ENCODE data around the gene GGA1.

Gene GGA1

DNA sequence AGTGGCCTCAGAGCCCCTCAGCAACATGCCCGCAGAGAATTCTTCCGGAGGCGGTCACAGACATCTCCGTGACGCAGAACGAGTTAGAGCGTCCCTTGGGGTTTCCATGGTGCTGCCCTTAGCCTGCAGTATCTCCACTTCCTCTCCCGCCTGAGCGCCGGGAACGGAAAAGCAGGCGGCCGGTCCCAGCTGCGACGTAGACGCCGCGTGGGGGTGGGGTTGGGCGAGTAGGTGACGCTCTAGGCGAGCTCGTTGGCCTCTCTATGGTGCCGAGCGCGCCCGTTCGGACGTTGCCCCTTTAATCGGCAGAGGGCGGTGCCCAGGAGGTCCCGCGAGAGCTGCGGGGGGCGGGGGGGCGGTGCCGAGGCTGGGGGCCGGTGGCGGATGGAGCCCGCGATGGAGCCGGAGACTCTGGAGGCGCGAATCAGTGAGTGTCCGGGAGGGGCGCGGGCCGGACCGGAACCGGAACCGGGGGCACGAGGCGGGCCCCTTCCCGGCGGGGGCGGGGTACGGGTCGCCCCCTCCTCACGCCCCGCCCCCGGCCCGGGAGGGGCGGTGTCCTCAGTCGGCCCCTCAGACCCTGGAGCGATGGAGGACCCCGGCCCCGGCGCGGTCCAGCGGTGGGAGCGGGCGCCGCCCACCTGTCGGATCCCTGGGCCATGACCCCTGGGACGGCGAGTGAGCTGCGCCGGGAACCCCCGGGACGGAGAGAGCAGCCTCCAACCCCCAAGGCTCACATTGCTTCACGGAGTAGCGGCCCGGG is at the start of gene GGA1:
TSS of gene GGA1 (plus strand) at position 358 of the 763 bp plus-strand sequence. CDS start at position 385, 27 bp downstream.
- peak; percentile 93 for DNase-seq

- no peak for DNase-seq
Observed at GRCh38 chr22:37559521-37559900, 49.1 kb upstream of the GGA1 start.

GRCh38 chr22:37559901-37560607 is 48.6 kb upstream of the GGA1 start, which contains the start of gene CDC42EP1:
CDC42EP1 (plus strand) TSS chr22:37560480; CDS start chr22:37566350, 5,870 bp downstream.
- DNase-seq: no peak

- no peak for DNase-seq
Observed at GRCh38 chr22:37560608-37561211, 47.9 kb upstream of the GGA1 start.

GRCh38 chr22:37561212-37562048 is 47.2 kb upstream of the GGA1 start:
- DNase-seq: peak; percentile 78

GRCh38 chr22:37562049-37562875 is 46.4 kb upstream of the GGA1 start:
- DNase-seq: no peak

- no peak for DNase-seq
Observed at GRCh38 chr22:37563153-37564081, 45.2 kb upstream of the GGA1 start.

- no peak for DNase-seq
Observed at GRCh38 chr22:37564111-37564711, 44.4 kb upstream of the GGA1 start.

DNA sequence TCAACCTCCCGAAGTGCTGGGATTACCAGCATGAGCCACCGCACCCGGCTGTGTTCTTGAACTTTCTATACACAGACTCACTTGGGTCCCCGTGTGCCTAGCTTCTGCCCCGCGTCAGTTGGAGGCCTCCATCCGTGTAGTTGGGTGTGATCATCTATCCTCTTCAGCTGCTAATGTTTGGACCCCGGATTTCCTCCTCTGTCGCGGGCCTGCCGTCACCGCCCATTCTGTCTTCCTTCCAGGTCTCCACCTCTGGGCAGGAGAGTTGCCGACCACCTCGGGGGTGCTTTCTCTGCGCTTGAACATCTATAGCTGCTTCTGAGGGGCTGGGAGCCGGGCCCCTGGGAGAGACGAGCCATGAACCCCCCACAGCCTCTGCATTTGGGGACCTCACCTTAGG is 42.8 kb upstream of the GGA1 start:
- no peak for DNase-seq

- peak; percentile 59 for DNase-seq
Observed at GRCh38 chr22:37566329-37566837, 42.3 kb upstream of the GGA1 start.

DNA sequence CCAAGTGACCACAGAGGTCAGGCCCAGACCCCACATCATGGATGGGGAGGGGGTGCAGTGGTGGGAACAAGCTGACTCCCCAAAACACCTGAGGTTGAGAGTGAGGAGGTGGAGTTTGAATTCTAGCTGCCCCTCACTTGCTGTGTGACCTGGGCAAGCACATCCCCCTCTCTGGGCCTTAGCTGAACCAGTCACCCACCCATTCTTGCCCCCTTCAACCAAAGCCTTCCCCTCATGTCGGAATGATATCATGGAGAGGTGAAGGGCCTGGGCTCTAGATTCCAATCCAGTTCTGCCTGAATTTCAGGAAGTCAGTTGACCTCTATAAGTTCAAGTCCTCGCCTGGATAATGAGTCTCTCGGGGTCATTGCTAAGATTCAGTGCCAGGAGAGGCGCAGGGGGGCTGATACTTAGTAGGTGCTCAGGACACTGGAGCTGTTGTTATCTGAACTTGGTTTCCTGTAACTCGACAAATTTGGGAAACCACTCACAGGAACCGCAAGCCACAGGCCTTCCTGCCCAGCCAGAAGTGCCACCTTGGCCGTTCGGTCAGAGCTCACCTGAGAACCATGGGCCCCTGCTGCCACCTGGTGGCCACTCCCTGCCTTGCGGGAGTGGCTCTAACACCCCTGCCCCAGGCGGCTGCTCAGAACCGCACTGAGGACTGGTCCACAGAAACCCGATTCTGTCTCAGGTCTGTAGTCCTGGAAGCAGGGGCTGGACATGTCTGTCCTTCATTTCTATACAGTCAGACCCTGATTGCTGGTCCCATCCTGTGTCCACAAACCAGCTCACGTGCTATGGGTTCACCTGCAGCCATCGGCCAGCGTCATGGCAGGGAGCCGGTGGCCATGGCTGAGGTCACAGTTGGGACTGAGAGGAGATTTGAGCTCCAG is 41.5 kb upstream of the GGA1 start:
- DNase-seq: peak; percentile 98

GRCh38 chr22:37568012-37568411 is 40.6 kb upstream of the GGA1 start:
- DNase-seq: no peak

GRCh38 chr22:37568448-37569008 is 40.1 kb upstream of the GGA1 start:
- no peak for DNase-seq

GRCh38 chr22:37569009-37569920 is 39.4 kb upstream of the GGA1 start:
- no peak for DNase-seq

DNA sequence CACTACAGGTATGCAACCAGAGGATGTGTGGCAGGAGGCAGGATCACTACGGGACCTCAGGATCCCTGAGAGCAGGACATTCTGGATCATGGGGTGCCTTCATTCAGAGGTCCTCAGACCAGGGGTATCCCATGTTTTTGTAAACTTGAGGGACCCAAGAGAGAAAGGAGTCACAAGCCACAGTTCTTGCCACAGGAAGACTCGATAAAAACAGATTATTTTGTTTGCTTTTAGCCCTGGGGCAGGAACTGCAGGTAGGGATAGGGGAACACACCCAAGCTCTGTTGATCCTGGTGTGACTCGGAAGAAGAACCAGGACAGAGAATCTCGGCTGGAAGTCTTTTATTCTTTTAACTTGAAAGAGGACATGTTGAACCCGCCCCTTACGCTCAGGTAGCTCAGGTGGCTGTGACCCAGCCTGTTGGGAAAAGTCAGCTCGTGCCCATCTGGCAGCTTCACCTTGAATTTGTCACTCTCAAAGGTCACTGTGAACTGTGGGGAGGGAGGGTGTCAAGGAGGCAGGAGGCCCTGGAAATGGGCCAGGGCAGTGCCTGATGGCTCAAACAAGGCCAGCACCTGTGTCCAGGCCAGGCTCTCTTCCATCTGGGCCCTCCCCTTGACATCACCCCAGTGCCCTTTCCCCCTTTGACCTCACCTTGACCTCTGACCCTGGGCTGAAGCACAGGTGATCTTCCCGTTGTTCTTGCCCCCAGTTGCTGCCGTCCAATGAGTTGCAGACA is 38.5 kb upstream of the GGA1 start:
- no peak for DNase-seq

- DNase-seq: no peak
Observed at GRCh38 chr22:37570661-37570976, 38.0 kb upstream of the GGA1 start.

Data from activated CD4-positive, CD25-positive, alpha-beta regulatory T cell treated with anti-CD3 and anti-CD28 coated beads, Interleukin-2, amount 50 U/mL, for 72 hours (primary cell).